Putamen (tissue), 1 donor: Measurements from ENCODE around the gene SRSF4.
"Not testable (repeated sequence)": the region's sequence is repeated elsewhere in the genome, so short reads cannot be mapped to it uniquely, and the experiment has no call there.

Experiments
- DNase-seq: peaks from one replicate; pipeline ENCODE4 v3.0.0-alpha.2; 2016; ENCODE audit warnings: low spot score

SRSF4 gene

DNA sequence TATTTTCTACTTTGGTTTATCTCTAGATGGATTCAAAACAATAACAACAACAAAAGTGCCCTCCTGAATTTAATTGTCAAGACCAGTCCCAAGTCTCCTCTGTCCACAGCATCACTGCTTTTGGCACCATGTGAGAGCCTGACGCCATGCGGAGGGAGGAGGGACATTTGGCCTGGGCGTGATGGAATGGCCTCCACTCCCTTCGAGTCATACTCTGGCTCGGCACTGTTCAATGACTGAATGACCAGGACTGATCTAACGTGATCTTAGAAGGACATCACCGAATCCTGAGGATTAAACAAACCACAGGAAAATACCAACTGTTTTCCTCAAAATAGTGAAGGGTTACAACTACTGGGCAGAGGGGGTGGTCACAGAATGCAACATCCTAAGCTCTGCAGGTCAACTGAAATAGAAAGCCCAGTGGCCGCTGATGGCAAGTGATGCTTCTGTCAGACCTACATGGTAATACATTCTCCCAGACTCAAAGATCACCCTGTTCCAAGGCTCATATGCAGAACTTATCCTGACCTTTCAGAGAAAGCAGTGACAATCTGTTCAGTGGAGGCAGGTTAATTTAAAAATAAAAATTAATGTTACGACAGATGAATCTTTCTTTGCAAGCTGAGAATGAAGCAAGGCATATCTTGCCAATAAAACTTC lies 19.1 kb downstream of the SRSF4 start:
- DNase-seq: no peak

DNA sequence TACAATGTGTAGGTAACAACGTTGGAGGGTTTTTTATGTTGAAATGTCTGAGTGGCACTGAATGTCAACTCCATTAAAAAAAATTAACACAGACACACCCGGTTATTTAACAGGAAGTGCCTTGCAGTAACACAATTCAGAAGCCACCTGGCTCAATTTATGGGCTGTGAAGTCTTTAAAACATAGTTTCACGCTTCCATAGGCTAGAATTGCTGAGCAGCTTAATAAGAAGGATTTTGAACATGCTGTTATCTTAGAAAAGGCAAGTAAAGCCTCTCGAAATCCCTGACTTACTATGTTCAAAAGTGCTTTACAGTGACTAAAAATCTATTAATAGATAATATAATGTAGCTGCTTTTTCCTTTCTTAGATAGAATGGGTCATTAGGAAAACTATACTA lies 19.7 kb downstream of the SRSF4 start:
- no peak for DNase-seq

DNA sequence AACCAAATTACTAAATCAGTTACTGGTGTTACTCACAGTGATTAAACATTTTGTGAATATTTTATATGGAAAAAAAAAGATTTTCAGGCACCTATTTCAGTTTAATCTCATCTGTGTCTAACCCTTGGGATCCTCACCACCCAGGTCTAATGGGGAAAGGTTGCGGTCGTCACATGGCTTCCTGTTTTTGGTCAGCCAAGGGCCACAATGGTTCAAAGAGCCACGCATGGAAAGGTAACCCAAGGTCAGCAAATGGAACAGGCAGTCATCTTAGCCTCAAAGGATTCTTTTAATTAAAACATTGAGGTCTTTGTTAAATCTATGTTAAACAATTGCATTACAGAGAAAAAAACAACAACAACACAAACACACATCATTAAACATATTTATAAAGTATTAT lies 21.9 kb downstream of the SRSF4 start:
- no peak for DNase-seq

DNA sequence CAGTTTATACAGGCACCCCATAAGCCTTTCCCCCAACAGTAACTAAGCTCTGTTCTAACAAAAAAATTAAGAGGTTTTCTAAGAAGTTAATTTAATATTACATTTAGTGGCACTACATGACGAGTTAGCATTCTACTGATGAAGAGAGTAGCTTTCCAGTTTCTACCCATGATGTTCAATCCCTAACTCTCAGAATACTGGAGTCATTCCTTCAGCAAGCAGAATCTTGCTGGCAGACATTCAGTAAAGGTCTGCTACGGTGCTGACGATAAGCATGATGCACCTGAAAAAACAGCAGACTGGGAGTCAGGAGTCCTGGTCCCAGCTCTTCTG lies 24.5 kb downstream of the SRSF4 start:
- DNase-seq: no peak

DNA sequence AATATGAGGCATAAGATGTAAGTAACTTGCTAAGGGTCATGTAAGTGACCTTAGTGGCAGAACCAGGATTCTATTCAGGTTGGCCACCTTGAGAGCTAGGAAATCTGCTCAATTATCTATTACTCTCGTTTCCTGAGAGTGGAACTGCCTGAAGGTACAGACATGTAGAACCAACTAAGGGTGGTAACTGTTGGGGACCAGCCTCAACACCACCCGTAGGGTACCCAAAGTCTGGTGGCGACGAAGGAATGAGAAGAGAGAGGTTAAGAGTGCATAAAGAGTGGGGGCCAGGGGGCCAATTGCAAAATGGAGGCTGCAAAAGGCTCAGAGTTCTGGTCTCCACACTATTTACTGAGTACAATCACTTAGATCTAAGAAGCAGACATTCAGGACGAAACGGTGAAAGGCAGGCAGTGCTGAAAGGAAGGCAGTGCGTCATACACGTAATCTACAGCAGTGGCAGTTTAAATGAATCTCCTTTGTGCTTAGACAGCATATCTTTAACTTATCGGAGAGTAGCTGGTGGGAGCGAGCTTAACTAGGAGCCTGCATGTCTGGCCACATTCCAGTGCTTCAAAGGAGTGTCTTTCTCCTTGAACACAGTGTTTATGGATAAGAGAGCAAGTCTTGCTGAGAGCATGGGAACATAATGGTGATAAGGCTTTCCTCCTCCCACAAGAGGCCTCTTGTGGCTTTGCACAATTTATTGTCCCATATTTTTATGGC lies 25.0 kb downstream of the SRSF4 start:
- DNase-seq: no peak

DNA sequence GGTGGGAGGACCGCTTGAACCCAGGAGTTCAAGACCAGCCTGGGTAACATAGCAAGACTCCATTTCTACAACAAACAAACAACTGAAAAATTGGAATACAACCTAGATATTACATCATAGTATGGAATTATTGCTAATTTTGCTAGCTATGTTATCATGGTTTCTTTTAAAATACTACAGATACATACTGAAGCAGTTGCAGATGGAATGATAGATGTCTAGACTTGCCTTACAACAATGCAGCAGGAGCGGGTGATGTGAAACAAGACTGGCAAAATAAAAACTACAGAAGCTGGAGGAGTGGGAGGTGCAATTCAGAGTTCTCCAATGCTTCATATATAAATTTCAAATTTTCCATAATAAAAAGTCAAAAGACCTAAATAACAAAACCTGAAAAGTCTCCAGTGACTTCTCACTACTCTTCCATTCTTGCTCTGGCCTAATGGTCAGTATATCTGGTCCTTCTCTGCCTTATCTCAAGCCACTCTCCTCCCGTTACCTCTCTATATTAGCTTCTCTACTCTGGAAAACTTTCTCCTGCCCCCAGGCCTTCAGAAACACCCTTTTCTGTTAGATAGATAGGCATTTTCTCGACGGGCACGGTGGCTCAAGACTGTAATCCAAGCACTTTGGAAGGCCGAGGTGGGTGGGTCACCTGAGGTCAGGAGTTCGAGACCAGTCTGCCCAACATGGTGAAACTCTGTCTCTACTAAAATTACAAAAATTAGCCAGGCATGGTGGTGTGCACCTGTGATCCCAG lies 29.5 kb downstream of the SRSF4 start:
- DNase-seq: no peak

DNA sequence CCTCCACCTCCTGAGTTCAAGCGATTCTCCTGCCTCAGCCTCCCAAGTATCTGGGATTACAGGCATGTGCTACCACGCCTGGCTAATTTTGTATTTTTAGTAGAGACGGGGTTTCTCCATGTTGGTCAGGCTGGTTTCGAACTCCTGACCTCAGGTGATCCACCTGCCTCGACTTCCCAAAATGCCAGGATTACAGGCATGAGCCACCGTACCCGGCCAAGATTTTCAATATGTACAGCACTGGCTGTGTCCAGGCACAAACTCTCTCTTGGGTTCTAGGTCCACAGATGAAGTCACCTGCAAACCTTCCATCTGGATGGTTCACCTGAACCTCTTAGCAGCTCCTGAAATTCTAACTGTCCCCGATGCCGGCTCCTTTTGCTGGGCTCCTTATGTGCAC lies 31.4 kb downstream of the SRSF4 start:
- not testable (repeated sequence) for DNase-seq

DNA sequence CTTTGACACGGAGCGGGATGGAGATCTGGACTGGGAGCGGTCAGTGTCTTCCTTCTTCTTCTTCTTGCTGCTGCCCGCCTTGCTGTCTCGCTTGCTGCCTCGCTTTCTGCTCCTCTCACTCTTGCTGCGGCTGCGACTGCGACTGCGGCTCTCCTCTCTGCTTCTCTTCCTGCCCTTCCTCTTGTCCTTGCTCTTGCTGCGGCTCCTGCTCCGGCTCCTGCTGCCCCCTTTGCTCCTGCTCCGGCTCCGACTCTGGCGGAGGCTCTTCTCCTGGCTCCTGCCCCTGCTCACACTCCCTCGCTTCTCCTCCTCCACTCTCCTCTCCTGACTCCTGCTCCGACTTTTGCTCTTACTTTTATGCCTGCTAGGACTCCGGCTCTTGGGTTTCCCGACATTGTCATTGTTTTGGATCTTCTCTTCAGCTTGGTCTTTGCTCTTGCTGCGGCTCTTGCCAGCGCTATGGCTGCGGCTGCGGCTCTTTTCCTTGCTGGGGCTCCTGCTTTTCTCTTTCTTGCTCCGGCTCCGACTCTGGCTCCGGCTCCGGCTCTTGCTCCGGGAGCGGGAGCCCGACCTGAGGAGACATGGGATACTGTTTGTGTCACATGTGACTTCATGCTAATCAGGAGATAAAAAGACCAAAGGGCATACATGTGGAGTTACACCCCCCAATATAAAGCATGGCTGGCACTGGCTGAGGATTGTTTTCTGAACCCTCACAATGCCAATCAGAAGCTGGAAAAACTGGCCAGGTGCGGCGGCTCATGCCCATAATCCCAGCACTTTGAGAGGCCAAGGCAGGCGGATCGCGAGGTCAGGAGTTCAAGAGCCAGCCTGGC lies 32.8 kb downstream of the SRSF4 start:
- DNase-seq: no peak

DNA sequence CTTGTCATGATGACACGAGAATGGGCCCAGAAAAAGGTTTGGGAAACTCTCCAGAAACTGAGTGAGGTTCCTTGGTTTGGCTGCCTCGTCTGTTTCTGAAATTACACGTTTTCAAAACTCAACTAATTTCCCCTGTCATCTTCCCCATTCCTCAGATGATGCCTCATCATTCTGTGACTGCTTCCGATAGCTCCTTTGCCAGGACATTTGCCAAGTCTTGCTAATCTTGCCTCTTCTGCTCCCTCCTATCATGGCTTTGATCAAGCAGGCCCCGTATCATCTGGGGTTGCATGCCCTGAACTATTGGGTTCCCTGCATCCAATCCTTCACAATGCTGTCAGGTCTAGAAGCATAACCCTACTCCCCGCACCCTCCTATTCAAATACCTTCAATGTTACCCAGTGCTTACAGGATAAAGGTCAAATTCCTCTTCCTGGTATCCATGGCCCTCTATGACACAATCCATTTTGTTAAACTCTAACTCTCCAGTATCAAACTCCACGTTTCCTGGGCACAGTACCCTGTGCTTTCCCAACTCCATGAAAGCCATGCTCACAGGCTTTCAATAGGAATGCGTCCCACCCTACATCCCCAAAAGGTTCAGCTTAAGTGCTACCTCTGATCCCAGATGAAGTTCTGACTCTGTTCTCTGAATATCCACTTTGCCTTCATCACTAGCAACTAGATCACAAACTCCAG lies 35.8 kb downstream of the SRSF4 start:
- DNase-seq: no peak

DNA sequence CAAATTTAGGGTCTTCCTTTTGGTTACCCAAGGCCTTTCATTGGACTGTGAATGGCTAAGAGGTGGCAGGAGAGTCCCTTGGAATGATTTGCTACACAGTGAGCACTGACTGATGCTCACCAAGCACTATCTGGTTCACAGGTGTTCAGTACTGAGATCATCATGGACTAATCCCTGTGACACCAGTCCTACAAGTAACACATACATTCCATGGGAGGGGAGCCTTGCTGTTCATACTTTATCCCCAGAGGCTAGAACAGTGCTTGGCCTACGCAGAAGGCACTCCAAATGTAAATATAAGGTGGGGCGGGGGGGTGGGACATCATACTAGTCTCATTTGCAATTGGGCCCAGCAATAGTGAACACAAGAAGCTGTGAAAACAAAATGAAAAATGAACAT lies 37.5 kb downstream of the SRSF4 start:
- no peak for DNase-seq

DNA sequence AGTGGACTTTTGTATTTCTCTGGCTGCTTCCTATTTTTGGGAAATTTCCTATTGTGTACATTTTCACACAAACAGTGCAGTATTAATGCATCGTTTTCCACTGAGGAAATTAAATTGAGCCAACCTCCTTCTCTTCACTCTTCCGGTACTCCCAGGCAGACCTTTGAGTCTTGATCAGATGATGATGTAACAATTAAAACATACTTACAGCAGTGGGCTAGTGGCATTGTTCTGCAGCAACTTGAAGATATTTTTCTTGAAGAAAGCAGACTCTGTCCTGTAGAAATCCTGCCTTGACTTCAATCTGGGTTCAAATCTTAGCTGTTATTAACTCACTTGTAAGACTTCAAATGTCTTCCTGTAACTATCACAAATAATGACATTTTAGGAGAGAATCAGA lies 39.0 kb downstream of the SRSF4 start:
- no peak for DNase-seq

DNA sequence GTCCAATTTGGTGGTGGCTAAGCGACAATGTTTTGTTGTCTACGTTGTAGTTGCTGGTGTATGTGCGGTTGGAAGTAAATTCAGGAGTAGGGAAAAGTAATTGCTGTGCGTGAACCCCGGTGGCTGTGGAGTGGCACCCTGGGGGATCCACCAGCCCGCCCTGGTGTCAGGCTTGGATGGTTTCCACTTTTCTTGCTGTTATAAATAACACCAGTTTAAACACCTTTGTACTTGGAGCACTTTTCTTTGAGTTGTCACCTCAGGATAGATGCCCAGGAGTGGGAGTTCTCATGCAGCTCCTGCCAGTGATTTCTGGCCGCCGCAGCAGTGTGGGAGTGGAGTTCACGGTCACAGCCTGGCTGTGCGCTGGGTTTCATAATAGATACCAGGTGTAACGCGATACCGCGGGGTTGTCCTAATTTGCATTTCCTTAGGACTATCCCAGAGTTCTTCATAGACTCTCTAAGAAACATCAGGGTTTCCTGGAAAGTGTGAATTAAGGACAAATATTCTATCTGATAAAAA lies 45.2 kb downstream of the SRSF4 start:
- DNase-seq: no peak

DNA sequence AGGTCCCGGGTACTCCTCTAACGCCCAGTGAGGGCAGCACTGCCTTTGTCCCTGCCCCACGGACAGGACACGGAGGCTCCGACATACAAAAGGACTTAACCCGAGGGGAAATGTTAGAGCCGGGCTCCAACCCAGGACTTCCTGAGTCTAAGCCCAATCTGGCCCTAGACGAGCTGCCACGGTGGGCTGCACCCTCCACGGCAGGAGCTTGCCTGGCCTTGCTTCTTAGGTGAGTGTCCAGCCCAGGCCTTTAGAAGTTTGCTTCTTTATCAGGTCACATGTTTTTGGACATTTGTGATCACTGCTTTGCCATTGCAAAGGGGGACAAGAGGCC lies 47.0 kb downstream of the SRSF4 start:
- no peak for DNase-seq

DNA sequence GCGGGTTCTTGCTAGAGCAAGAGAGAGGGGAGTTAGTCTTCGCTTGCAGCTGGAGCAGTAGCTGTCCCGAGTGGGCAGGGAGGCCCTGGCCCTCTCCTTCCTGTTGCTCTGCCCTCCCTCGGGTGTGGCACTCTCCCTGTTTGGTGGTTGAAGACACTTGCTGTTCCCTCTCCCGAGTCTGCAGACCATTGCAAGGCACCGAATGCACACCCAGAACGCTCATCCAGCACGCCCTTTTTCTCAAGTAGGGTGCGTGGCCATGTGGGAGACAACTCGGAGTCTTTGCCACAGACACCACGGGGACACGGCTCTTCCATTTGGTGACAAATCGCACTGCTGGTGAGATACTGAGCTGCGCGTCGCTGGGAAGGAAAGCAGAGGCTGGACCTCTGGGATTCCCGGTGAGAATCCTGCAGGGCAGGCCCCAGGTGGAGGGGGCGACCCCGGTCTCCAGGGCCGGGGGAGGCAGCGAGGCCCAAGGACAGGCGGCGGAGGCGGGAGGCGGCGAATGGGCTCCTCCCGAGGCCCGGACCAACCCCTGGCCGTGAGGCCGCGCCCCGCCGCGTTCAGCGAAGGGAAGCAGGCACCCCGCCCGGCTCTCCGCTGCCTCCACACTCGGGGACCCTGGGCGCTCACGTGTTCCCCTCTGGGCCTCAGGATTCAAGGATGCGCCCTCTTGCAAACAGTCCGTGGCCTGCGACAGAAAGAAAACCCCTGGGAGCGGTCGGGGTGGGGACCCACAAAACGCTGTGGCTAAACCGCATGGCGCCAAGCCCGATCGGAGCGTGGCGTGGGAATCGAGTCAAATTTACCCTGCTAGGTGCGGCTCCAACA lies 47.6 kb downstream of the SRSF4 start:
- no peak for DNase-seq

DNA sequence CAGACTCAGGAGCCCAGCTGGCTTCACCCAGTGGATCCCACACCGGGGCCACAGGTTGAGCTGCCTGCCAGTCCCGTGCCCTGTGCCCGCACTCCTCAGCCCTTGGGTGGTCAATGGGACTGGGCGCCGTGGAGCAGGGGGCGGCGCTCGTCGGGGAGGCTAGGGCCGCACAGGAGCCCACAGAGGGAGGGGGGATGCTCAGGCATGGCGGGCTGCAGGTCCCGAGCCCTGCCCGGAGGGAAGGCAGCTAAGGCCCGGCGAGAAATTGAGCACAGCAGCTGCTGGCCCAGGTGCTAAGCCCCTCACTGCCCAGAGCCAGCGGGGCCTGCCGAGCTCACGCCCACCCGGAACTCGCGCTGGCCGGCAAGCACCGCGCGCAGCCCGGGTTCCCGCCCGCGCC lies 50.6 kb downstream of the SRSF4 start:
- DNase-seq: not testable (repeated sequence)

DNA sequence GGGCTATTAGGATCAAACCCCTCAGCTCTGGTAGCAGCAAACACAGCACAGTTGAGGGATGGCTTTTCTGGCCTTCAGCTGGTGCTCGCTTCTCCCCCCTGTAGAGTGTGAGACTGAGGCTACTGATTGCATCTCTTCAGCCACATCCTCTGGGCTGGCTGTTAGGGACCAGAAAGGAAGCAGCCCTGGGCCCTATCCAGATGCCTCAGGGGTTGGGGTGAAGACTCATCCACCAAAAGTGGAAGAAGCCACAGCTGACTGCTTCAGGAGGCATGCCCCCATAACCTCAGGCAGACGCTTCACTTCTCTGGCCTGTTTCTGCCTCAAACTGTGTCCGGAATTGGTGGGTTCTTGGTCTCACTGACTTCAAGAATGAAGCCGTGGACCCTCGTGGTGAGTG lies 51.8 kb downstream of the SRSF4 start:
- DNase-seq: no peak

DNA sequence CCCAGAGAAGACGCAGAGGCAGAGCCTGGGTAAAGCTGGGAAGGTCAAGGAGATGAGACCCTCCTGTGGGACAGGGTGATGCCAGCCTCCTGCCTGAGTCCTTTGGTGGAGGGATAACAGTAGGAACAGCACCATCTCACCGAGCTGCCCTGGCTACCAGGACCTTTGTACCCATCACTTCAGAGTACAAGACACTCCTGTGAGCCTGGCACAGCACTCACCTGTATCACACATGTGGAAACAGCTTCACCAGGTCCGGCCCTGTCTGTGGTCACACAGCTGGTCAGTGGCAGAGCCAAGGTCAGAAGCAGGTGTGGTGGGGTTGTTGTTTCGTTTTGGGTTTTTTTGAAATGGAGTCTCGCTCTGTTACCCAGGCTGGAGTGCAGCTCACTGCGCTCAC lies 53.0 kb downstream of the SRSF4 start:
- no peak for DNase-seq

DNA sequence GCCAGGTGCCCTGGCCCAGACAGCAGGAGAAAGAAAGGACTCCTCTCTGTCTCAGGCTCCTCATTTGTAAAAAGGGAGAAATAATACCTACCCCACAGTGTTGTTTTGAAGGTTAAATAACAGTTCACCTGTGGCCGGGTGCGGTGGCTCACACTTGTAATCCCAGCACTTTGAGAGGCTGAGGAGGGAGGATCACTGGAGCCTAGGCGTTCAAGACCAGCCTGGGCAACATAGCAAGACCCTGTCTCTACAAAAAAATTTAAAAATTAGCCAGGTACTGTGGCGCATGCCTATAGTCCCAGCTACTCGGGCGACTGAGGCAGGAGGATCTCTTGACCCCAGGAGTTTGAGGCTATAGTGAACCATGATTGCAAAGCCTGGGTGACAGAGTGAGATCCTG lies 55.5 kb downstream of the SRSF4 start:
- no peak for DNase-seq

DNA sequence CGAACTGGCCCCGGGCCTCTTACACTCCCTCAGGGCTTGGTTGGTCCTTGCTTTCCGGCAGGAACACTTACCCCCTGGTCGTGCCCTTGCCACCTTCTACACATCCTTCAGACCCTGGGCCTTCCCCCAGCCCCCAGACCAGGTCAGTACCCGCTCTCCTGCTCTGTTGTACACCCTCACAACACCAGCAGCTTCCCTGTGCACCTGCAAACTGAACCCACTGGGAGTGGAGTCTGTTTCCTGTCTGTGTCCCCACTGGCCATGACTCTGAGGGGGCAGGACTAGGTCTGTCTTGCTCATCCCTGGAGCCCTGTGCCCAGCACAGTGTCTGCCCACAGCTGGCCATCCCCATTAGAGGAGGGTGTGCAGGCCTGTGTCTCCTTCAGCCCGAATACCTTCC lies 55.9 kb downstream of the SRSF4 start:
- DNase-seq: no peak

DNA sequence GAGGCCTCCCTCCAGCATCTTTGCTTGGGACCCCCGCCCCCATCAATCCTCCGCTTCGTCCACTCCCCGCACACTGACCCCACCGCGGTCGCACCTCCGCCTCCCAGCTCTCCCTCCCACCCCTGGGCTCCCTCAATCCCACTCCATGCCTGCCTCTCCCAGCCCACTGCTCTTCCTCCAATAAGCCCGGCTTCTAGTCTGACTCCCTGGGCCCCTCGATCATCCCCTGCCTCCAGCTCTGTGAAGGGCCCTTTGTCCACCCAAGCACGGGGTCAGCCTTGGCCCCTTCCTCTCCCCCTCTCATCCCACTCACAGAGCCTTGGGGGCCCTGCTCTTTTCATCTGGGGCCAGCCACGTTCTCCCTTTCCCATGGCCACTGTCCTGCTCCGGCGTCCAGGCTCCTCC lies 56.5 kb downstream of the SRSF4 start:
- DNase-seq: no peak
